Measurements from ENCODE around the gene TTC19.

- TF ChIP-seq, protein P1, sequence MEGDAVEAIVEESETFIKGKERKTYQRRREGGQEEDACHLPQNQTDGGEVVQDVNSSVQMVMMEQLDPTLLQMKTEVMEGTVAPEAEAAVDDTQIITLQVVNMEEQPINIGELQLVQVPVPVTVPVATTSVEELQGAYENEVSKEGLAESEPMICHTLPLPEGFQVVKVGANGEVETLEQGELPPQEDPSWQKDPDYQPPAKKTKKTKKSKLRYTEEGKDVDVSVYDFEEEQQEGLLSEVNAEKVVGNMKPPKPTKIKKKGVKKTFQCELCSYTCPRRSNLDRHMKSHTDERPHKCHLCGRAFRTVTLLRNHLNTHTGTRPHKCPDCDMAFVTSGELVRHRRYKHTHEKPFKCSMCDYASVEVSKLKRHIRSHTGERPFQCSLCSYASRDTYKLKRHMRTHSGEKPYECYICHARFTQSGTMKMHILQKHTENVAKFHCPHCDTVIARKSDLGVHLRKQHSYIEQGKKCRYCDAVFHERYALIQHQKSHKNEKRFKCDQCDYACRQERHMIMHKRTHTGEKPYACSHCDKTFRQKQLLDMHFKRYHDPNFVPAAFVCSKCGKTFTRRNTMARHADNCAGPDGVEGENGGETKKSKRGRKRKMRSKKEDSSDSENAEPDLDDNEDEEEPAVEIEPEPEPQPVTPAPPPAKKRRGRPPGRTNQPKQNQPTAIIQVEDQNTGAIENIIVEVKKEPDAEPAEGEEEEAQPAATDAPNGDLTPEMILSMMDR (IDR thresholded peaks at IDR 0.05; ENCODE audit: insufficient read depth, low read depth, low read length) = no peak
- TF ChIP-seq EZH2 (IDR thresholded peaks at IDR 0.05; ENCODE audit: insufficient read depth, low read length) = no peak
Measured at GRCh38 chr17:16003841-16004240, 4.2 kb downstream of the TTC19 start.
